MCF 10A (cell line): ENCODE results near the gene PALLD. TPM values are rescaled to one million over a fixed set of nuclear protein-coding genes. Genes with fewer than 3 reads are reported as not detected.

Experiments used
- BruUV-seq: library from RNA; stranded (reverse); fragments of 400-500 nt; replicated peaks from 2 replicates; lab custom pipeline; 2021; lab: Mats Ljungman, UMichigan
- CTCF ChIA-PET: fragments of 300-600 bp; sonication (Branson Sonifier 250); formaldehyde crosslinking; extraction: SDS; loops from one replicate; lab custom pipeline; 2021; ENCODE audit warnings: antibody characterized with exemption, inconsistent platforms; lab: Yijun Ruan, JAX
- POLR2A ChIA-PET: fragments of 300-600, 350-650 bp; sonication (Branson Sonifier 250); formaldehyde crosslinking; extraction: SDS; loops from one replicate; lab custom pipeline; 2020; ENCODE audit warnings: antibody characterized with exemption, inconsistent platforms; lab: Yijun Ruan, JAX
- DNase-seq: peaks from one replicate; pipeline ENCODE4 v3.0.0-alpha.2; 2018; ENCODE audit not compliant: unreplicated experiment
- H3K27ac Mint-ChIP-seq: one replicate; pipeline ENCODE4 v1.8.0; 2022; ENCODE audit warnings: mild to moderate bottlenecking, low read depth, mixed read lengths; ENCODE audit not compliant: unreplicated experiment
- H3K27me3 Mint-ChIP-seq: one replicate; pipeline ENCODE4 v1.8.0; 2022; ENCODE audit warnings: mixed read lengths; ENCODE audit not compliant: insufficient read depth, unreplicated experiment
- H3K36me3 Mint-ChIP-seq: one replicate; pipeline ENCODE4 v1.8.0; 2022; ENCODE audit warnings: mild to moderate bottlenecking, moderate library complexity, mixed read lengths; ENCODE audit not compliant: insufficient read depth, unreplicated experiment
- H3K4me1 Mint-ChIP-seq: one replicate; pipeline ENCODE4 v1.8.0; 2022; ENCODE audit warnings: mixed read lengths; ENCODE audit not compliant: insufficient read depth, unreplicated experiment
- H3K4me3 Mint-ChIP-seq: one replicate; pipeline ENCODE4 v1.8.0; 2022; ENCODE audit warnings: mild to moderate bottlenecking, moderate library complexity, mixed read lengths; ENCODE audit not compliant: unreplicated experiment
- H3K9me3 Mint-ChIP-seq: one replicate; pipeline ENCODE4 v1.8.0; 2022; ENCODE audit warnings: mixed read lengths; ENCODE audit not compliant: unreplicated experiment
- CTCF ChIP-seq: fragments of 200-600 bp; IDR thresholded peaks from one replicate; pipeline ENCODE4 v1.8.0; 2022; ENCODE audit warnings: antibody characterized with exemption, mild to moderate bottlenecking; ENCODE audit not compliant: unreplicated experiment
- intact Hi-C: fragments of 100-400 bp; cut with micrococcal nuclease; formaldehyde crosslinking; loops from 2 replicates; pipeline ENCODE4 v1.14.1; 2022
- total RNA-seq: library from RNA; stranded (reverse); gene quantifications from 2 replicates; pipeline ENCODE4 v1.2.3, GENCODE V29; 2022

PALLD gene
- total RNA-seq, 1 experiment from 2014 or later, result 191 TPM

- no peak for TF ChIP-seq CTCF
- ChIA-PET CTCF (interaction anchor here (0.9 to 1.7 kb wide), 2 partner anchors 47 to 165 kb away, joined by 4 to 9 read pairs; no protein-coding TSS in a partner anchor), POLR2A (interaction anchor here (0.9 to 1.3 kb wide), 4 partner anchors 24 to 162 kb away, joined by 3 to 7 read pairs (median 3); no protein-coding TSS in a partner anchor)
- Mint-ChIP-seq H3K27ac (no peak overlapping the region), H3K4me3 (no peak overlapping the region), H3K4me1 (peaks cover 19% of the 10 kb centered on the region), H3K36me3 (peaks cover 92% of the 10 kb centered on the region), H3K27me3 (no peaks in the 10 kb centered on the region), H3K9me3 (no peaks in the 10 kb centered on the region)
- no peak for DNase-seq
- BruUV-seq, result no TSS peak
- intact Hi-C loops, result no loop called here
Observed at GRCh38 chr4:168876106-168876505, 379.3 kb downstream of the PALLD start.

GRCh38 chr4:168877511-168878491 lies 380.9 kb downstream of the PALLD start:
- Mint-ChIP-seq H3K27me3 (no peaks in the 10 kb centered on the region), H3K36me3 (peaks cover 94% of the 10 kb centered on the region), H3K9me3 (no peaks in the 10 kb centered on the region), H3K4me3 (no peak overlapping the region), H3K27ac (peak overlapping the region; percentile 16), H3K4me1 (peaks cover 27% of the 10 kb centered on the region)
- ChIA-PET CTCF (interaction anchor here (0.6 to 0.7 kb wide), 2 partner anchors 10 to 247 kb away, joined by 3 to 4 read pairs; no protein-coding TSS in a partner anchor), POLR2A (interaction anchor here (1.1 to 1.2 kb wide), 2 partner anchors 22 to 34 kb away, joined by 4 read pairs; no protein-coding TSS in a partner anchor)
- DNase-seq, result no peak
- no TSS peak for BruUV-seq
- intact Hi-C loops, result no loop called here
- no peak for TF ChIP-seq CTCF

- CTCF ChIA-PET, result no interaction called here
- Mint-ChIP-seq H3K36me3 (peaks cover 94% of the 10 kb centered on the region), H3K9me3 (no peaks in the 10 kb centered on the region), H3K27me3 (no peaks in the 10 kb centered on the region), H3K4me3 (no peak overlapping the region), H3K27ac (peak overlapping the region; percentile 16), H3K4me1 (peaks cover 27% of the 10 kb centered on the region)
- no TSS peak for BruUV-seq
- intact Hi-C loops, result no loop called here
- no peak for TF ChIP-seq CTCF
- POLR2A ChIA-PET, result interaction anchor here (1.1 kb wide), 1 partner anchor 23 kb away, joined by 4 read pairs; no protein-coding TSS in a partner anchor
- DNase-seq, result no peak
Observed at GRCh38 chr4:168878623-168879022, 381.8 kb downstream of the PALLD start.

- no peak overlapping the region for H3K4me3 Mint-ChIP-seq
- peaks cover 94% of the 10 kb centered on the region for H3K36me3 Mint-ChIP-seq
- POLR2A ChIA-PET, result interaction anchor here (1.0 kb wide), 1 partner anchor 9 kb away, joined by 4 read pairs; no protein-coding TSS in a partner anchor
- no peak for DNase-seq
- H3K27me3 Mint-ChIP-seq, result no peaks in the 10 kb centered on the region
- intact Hi-C loops, result no loop called here
- no peaks in the 10 kb centered on the region for H3K9me3 Mint-ChIP-seq
- H3K4me1 Mint-ChIP-seq, result peaks cover 31% of the 10 kb centered on the region
- peak overlapping the region; percentile 8 for H3K27ac Mint-ChIP-seq
- CTCF ChIA-PET, result interaction anchor here (1.1 kb wide), 1 partner anchor 169 kb away, joined by 4 read pairs; no protein-coding TSS in a partner anchor
- no peak for TF ChIP-seq CTCF
- TSS peak; percentile 16 for BruUV-seq
Observed at GRCh38 chr4:168879188-168879587, 382.3 kb downstream of the PALLD start.
